Activated naive CD4-positive, alpha-beta T cell (primary cell): ENCODE measurements around the gene RACGAP1.

Experiments
- DNase-seq, 4 experiments: peaks; one replicate each; lab custom pipeline; 2025; lab: John Stamatoyannopoulos, UW

Gene RACGAP1

GRCh38 chr12:49954863-49955830 lies 70.1 kb downstream of the RACGAP1 start:
- no peak for DNase-seq

DNA sequence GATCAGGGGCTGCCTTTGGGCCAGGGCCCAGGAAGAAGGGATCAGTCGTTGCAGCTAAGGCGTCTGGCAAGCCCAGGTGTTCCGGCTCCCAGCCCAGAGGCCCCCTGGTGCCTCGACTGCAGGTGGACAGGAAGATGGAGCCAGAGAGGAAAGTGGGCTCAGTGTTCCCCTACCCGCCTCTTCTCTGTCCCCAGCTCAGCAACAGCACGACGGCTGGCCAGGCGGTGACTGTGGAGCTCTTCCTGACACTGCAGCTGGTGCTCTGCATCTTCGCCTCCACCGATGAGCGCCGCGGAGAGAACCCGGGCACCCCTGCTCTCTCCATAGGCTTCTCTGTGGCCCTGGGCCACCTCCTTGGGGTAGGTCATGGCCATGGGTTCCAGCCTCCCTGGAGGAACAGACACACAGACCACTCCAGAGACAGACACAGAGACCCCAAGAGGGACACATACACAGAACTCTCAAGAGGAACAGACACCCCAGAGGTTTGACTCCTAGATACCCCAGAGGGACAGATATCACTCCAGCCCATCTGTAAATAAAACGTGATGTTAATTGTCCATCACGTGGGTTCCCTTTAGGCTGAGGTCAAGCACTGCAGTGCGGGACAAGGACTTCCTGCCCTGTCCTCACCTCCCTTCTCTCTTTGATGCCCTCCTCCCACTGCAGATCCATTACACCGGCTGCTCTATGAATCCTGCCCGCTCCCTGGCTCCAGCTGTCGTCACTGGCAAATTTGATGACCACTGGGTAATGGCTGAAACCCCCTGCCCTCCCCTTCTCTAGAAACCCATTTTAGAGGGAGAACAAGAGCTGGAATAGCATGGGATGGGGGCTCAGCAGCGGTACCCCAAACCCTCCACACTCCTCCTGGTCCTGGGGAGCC lies 71.1 kb downstream of the RACGAP1 start:
- no peak for DNase-seq

GRCh38 chr12:49953151-49953550 lies 72.1 kb downstream of the RACGAP1 start:
- no peak for DNase-seq

DNA sequence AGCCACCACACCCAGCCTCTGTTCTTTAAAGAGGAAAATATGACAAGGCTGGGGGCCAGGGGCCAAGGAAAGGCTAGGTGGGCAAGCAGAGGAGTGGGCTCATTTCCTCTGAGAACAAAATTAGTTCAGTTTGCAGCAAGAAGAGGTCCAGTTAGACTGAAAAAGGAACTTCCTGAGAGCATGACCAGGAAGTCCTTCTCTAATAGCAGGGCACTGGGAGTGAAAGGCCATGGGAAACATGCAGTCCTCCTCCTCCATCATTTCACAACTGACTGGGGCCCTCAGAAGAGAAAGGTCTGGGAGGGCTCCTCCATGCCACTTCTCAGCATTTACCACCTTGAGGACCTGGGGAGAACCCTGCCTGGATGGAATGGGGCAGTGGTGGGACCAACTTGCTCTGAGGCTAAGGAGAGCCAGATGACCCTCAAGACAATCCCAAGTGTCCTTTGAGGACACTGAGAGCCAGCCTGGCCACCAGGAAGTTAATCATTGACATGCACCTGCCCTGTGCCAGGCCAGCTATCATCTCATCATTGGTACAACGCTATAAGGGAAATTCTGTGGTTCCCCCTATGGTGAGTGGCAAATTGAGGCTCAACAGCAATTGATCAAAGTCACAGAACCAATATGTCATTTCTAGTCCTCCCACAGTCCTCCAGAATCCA lies 72.8 kb downstream of the RACGAP1 start:
- no peak for DNase-seq

GRCh38 chr12:49951411-49952240 lies 73.7 kb downstream of the RACGAP1 start:
- no peak for DNase-seq

DNA sequence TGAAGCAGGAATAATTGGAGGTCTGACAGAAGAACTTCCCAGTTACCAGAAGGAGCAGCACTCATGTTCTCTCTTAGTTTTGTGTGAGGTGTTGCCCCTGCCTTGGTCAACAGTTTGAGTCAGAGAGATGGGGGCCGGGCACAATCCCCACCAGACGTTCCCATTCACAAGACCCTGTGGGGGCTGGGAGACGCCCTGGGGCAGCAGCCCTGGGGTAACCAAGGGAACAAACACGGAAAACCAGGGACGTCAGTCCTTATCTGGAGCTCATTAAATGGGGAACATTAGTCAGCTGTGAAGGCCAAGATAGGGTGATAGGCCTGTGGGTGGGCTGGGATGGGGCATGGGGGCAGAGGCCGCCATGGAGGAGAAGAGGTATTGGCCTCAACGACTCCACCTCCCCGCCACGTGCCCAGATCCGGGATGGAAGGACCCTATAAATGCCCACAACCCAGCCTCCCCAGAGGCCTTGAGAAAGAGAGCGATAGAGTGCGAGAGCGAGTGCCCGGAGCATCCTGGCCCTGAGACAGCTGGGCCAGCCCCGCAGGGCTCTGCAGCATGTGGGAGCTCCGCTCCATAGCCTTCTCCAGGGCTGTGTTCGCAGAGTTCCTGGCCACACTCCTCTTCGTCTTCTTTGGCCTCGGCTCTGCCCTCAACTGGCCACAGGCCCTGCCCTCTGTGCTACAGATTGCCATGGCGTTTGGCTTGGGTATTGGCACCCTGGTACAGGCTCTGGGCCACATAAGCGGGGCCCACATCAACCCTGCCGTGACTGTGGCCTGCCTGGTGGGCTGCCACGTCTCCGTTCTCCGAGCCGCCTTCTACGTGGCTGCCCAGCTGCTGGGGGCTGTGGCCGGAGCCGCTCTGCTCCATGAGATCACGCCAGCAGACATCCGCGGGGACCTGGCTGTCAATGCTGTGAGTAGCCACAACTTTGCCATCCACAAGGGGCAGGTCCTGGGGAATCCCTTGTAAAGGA lies 74.7 kb downstream of the RACGAP1 start, which contains the start of gene AQP2:
TSS of gene AQP2 (plus strand) at position 465 of the 979 bp plus-strand sequence. CDS start at position 559, 94 bp downstream.
- no peak for DNase-seq

- no peak for DNase-seq
Measured at GRCh38 chr12:49949866-49950265, 75.4 kb downstream of the RACGAP1 start.

GRCh38 chr12:49948866-49949845 lies 76.1 kb downstream of the RACGAP1 start:
- DNase-seq, result no peak

DNA sequence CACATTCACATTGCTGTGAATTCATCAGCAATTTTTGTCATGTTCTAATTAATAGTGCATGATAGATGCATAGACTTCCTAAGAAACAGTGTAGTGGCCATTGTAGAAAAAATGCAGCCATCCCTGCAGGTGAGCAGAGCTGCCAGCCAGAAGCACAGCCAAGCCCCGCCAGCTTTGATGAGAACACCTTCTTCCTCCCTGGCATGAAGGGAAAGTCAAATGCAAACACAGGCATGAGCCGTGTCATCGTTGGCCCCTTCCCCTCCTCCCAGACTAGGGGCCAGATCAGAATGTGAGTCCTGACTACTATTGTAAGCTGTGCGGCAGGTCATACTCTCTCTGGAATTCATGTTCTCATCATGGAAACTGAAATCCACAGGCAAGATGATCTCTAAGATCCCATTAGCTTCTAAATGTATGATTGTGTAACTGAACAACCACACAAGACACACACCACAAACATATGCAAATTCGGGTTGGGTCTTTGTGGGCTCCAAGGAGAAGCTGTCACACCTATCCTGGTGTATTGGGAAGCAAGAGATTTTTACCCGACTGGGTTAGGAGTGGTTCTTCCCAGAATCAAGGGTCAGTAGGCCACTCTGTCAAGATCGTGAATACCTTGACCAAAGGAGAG lies 77.6 kb downstream of the RACGAP1 start:
- DNase-seq, result no peak

DNA sequence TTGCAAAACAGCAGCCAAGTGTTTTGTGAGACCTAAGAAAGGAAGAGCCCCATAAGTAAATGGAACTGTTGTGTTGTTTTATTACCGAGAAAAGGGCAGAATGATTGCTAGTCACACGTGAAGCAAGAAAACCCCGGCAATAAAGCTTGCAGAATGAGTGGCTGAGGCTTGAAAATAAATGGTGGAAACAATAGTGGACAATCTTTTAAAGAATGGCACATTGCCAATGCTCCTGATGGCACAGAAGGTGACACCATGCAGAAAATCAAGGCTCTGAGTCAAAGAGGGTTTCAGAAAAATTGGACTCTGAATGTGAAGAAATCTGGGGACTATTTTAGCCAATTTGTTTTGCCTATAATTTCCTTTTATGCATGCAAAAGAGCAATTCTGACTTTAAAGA lies 78.8 kb downstream of the RACGAP1 start:
- DNase-seq, result no peak

- no peak for DNase-seq
Measured at GRCh38 chr12:49946086-49946485, 79.2 kb downstream of the RACGAP1 start.

DNA sequence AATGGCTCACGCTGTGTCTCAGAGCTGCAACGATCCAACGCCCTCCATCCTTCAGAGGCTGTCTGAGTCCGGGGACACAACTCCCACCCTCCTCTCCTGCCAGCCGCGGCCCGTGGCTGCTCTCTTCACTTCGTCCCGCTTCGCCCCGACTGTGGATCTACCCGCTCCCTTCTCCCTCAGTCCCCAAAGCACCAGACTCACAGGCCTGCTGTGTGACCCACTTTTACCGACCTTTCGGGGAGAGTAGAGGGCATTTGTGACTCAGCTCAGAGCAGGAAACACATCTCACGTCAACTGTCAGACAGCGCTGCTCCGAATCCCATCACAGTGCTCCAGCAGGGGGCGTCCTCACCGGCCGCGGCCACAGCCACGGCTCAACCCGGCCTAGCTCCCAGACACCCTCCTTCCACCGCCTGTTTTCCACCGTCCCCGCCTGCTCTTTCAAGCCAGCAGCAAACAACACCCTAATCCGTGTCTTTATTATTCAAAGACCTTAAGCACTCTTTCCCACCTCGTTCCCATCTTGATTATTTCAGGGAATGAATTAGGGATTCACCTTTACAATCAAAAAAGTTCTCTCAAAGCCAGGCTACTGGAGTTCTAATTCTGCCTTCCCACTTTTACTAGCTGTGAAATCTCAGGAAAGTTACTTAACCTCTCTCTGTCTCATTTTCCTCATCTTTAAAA lies 79.8 kb downstream of the RACGAP1 start:
- DNase-seq, result peak; percentile 55 to 76 (median 62)

GRCh38 chr12:49944718-49945117 lies 80.6 kb downstream of the RACGAP1 start:
- DNase-seq, result no peak

GRCh38 chr12:49944046-49944445 lies 81.2 kb downstream of the RACGAP1 start:
- DNase-seq, result no peak

DNA sequence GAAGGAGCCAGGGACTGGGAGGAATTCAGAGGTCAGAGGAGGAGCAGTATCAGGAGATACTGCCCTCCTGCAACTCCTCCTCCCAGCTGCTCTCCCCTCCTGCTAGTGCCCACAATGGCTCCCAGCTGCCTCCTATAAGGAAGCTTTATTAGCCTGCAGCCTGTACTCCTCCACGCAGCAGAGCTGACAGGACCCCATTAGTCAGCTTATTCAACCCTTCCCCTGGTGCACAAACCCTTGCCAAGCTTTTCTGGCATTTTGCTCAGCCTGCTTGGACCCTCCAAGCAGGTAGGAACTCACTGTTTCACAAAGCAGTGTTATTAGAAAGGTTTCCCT lies 81.7 kb downstream of the RACGAP1 start:
- DNase-seq, result no peak

GRCh38 chr12:49942921-49943624 lies 82.2 kb downstream of the RACGAP1 start:
- DNase-seq, result no peak

- no peak for DNase-seq
Measured at GRCh38 chr12:49942512-49942893, 82.8 kb downstream of the RACGAP1 start.
